ENCODE results near the gene SLC29A1. TPM values are rescaled to one million over a fixed set of nuclear protein-coding genes. Genes with fewer than 3 reads are reported as not detected.

SLC29A1 gene
- total and polyA plus RNA-seq, 9 of the 15 experiments (the other 6 are each of a cell fraction or from before 2014, with no cell fraction given) = 18.9 to 170 (median 57.7) TPM

- TF ChIP-seq UBTF (IDR thresholded peaks at IDR 0.05; ENCODE audit: borderline replicate concordance in 1 of 2, low read depth in 2 of 2, low read length in 2 of 2) (peak in 1 of 2 experiments; percentile 35; a peak in 1 of 4 replicates), ELK3 (CRISPR knock-in tag; IDR thresholded peaks at IDR 0.05) (no peak), PHF20 (IDR thresholded peaks at IDR 0.05; ENCODE audit: partially characterized antibody) (peak; percentile 75), ZNF695 (CRISPR knock-in tag; IDR thresholded peaks at IDR 0.05) (no peak), GATA2 (CRISPR knock-in tag; IDR thresholded peaks at IDR 0.05) (0 out of 2 replicates have a peak, but pooled peaks have one; percentile 38), STAT5A (IDR thresholded peaks at IDR 0.05; ENCODE audit: borderline replicate concordance, low read length) (no peak), SMAD1 (IDR thresholded peaks at IDR 0.05; ENCODE audit: low read depth, low read length, partially characterized antibody) (no peak), POLR2A (conservative IDR thresholded peaks at IDR 0.05) (peak; percentile 81), TCF7L2 (IDR thresholded peaks at IDR 0.05; ENCODE audit: low read depth, low read length) (no peak), KAT8 (IDR thresholded peaks at IDR 0.05; ENCODE audit: low read depth) (no peak), ZNF324 (CRISPR knock-in tag; IDR thresholded peaks at IDR 0.05) (no peak), HMBOX1 (IDR thresholded peaks at IDR 0.05) (no peak), XRCC3 (IDR thresholded peaks at IDR 0.05) (no peak)
Observed at GRCh38 chr6:44237813-44238433, 14.5 kb downstream of the SLC29A1 start (continued).
